WTC11 (cell line): ENCODE data around the gene PLEKHA6. TPM values are rescaled to one million over a fixed set of nuclear protein-coding genes. Genes with fewer than 3 reads are reported as not detected.
A peak's percentile ranks its signal among the peaks of the same experiment; 100 is the strongest.

Experiments
- ATAC-seq: fragments of 200-7000 bp; cut with Tn5 transposase; 2 replicates; pipeline ENCODE4 v1.10.0; 2021; ENCODE audit warnings: mild to moderate bottlenecking, moderate library complexity
- CTCF ChIA-PET: fragments of 300-600 bp; sonication (Branson Sonifier 250); formaldehyde crosslinking; loops from one replicate; lab custom pipeline; 2021; ENCODE audit warnings: antibody characterized with exemption; lab: Charles Lee
- POLR2A ChIA-PET: fragments of 350-600 bp; sonication (Branson Sonifier 250); formaldehyde crosslinking; loops from one replicate; lab custom pipeline; 2021; ENCODE audit warnings: antibody characterized with exemption; lab: Charles Lee
- DNase-seq: peaks from one replicate; pipeline ENCODE4 v3.0.0; 2021; ENCODE audit warnings: low spot score
- H3K27ac Mint-ChIP-seq: 2 replicates; pipeline ENCODE4 v1.8.0; 2021; ENCODE audit warnings: mixed read lengths
- H3K27me3 Mint-ChIP-seq: 2 replicates; pipeline ENCODE4 v1.8.0; 2021; ENCODE audit warnings: low read depth, mild to moderate bottlenecking, moderate library complexity, mixed read lengths
- H3K36me3 Mint-ChIP-seq: 2 replicates; pipeline ENCODE4 v1.8.0; 2021; ENCODE audit warnings: mixed read lengths
- H3K4me1 Mint-ChIP-seq: 2 replicates; pipeline ENCODE4 v1.8.0; 2022; ENCODE audit warnings: mixed read lengths
- H3K4me3 Mint-ChIP-seq: 2 replicates; pipeline ENCODE4 v1.8.0; 2021; ENCODE audit warnings: mild to moderate bottlenecking, moderate library complexity, mixed read lengths
- H3K9me3 Mint-ChIP-seq: 2 replicates; pipeline ENCODE4 v1.8.0; 2021; ENCODE audit warnings: mixed read lengths
- ATF3 ChIP-seq: sonication (generic); formaldehyde crosslinking; conservative IDR thresholded peaks from 2 replicates; pipeline ENCODE4 v1.8.1; 2022; ENCODE audit warnings: mild to moderate bottlenecking, missing genetic modification reagents
- CREM ChIP-seq: sonication (generic); formaldehyde crosslinking; IDR thresholded peaks from 2 replicates; pipeline ENCODE4 v1.8.1; 2022; ENCODE audit warnings: mild to moderate bottlenecking, missing genetic modification reagents, moderate library complexity
- ELF4 ChIP-seq: sonication (generic); formaldehyde crosslinking; IDR thresholded peaks from 2 replicates; pipeline ENCODE4 v1.8.1; 2022; ENCODE audit warnings: low read depth, mild to moderate bottlenecking, moderate library complexity, missing genetic modification reagents
- ESRRA ChIP-seq: sonication (generic); formaldehyde crosslinking; IDR thresholded peaks from 2 replicates; pipeline ENCODE4 v1.8.1; 2022; ENCODE audit warnings: mild to moderate bottlenecking, missing genetic modification reagents, borderline replicate concordance
- FOXP1 ChIP-seq: sonication (generic); formaldehyde crosslinking; IDR thresholded peaks from 2 replicates; pipeline ENCODE4 v1.8.0; 2022; ENCODE audit warnings: missing genetic modification reagents, mild to moderate bottlenecking, moderate library complexity, borderline replicate concordance
- FOXP4 ChIP-seq: sonication (generic); formaldehyde crosslinking; IDR thresholded peaks from 2 replicates; pipeline ENCODE4 v1.8.0; 2022; ENCODE audit warnings: mild to moderate bottlenecking, missing genetic modification reagents
- HMGA2 ChIP-seq: fragments of 250-450 bp; sonication (Bioruptor Pico); IDR thresholded peaks from 2 replicates; pipeline ENCODE4 v1.4.0; 2021; ENCODE audit warnings: mild to moderate bottlenecking, moderate library complexity
- NFYB ChIP-seq: sonication (generic); formaldehyde crosslinking; conservative IDR thresholded peaks from 2 replicates; pipeline ENCODE4 v1.8.0; 2022; ENCODE audit warnings: low read depth, missing genetic modification reagents
- NR1H2 ChIP-seq: sonication (generic); formaldehyde crosslinking; IDR thresholded peaks from 2 replicates; pipeline ENCODE4 v1.9.0; 2021; ENCODE audit warnings: mild to moderate bottlenecking, moderate library complexity, missing genetic modification reagents
- NR3C1 ChIP-seq: sonication (generic); formaldehyde crosslinking; conservative IDR thresholded peaks from 2 replicates; pipeline ENCODE4 v1.8.1; 2023; ENCODE audit warnings: low read depth, mild to moderate bottlenecking, missing genetic modification reagents
- SMAD4 ChIP-seq: sonication (generic); formaldehyde crosslinking; IDR thresholded peaks from 2 replicates; pipeline ENCODE4 v1.8.0; 2022; ENCODE audit warnings: mild to moderate bottlenecking, missing genetic modification reagents
- TCF7 ChIP-seq: sonication (generic); formaldehyde crosslinking; IDR thresholded peaks from 2 replicates; pipeline ENCODE4 v1.8.0; 2022; ENCODE audit warnings: mild to moderate bottlenecking, low read depth, missing genetic modification reagents, moderate library complexity
- USF2 ChIP-seq: sonication (generic); formaldehyde crosslinking; IDR thresholded peaks from 2 replicates; pipeline ENCODE4 v1.8.1; 2023; ENCODE audit warnings: mild to moderate bottlenecking, missing genetic modification reagents, moderate library complexity
- ZNF416 ChIP-seq: fragments of 250-450 bp; sonication (Bioruptor Pico); IDR thresholded peaks from 2 replicates; pipeline ENCODE4 v1.9.0; 2021; ENCODE audit warnings: mild to moderate bottlenecking, inconsistent platforms
- ZNF512 ChIP-seq: sonication (generic); formaldehyde crosslinking; IDR thresholded peaks from 2 replicates; pipeline ENCODE4 v1.8.1; 2022; ENCODE audit warnings: missing genetic modification reagents, borderline replicate concordance
- ZNF532 ChIP-seq: fragments of 250-450 bp; sonication (Bioruptor Pico); IDR thresholded peaks from 2 replicates; pipeline ENCODE4 v1.9.0; 2021; ENCODE audit warnings: mild to moderate bottlenecking, borderline replicate concordance
- ZSCAN18 ChIP-seq: fragments of 250-450 bp; sonication (Bioruptor Pico); IDR thresholded peaks from 2 replicates; pipeline ENCODE4 v2.1.2; 2022; ENCODE audit warnings: mild to moderate bottlenecking, moderate library complexity
- total RNA-seq: library from RNA; stranded (reverse); gene quantifications from 3 replicates; pipeline ENCODE4 v1.2.3, GENCODE V29; 2021

Gene PLEKHA6
- total RNA-seq, 1 experiment from 2014 or later = 11.6 TPM

GRCh38 chr1:204409123-204409522 is 49.4 kb upstream of the PLEKHA6 start:
- Mint-ChIP-seq H3K27me3 (no peaks in the 10 kb centered on the region), H3K9me3 (no peaks in the 10 kb centered on the region), H3K4me3 (peak overlapping the region; percentile 100), H3K36me3 (peaks cover 48% of the 10 kb centered on the region), H3K4me1 (peaks cover 12% of the 10 kb centered on the region), H3K27ac (no peak overlapping the region)
- no peak for DNase-seq
- ChIA-PET CTCF (interaction anchor here (3.2 to 4.9 kb wide), 2 partner anchors 11 to 37 kb away, joined by 16 to 47 read pairs; no protein-coding TSS in a partner anchor), POLR2A (interaction anchor here (1.1 kb wide), 1 partner anchor 10 kb away, joined by 3 read pairs; no protein-coding TSS in a partner anchor)
- ATAC-seq = no peak
- TF ChIP-seq USF2 (CRISPR knock-in tag) (no peak), ZNF416 (CRISPR knock-in tag) (no peak), FOXP4 (CRISPR knock-in tag) (no peak), ZNF512 (CRISPR knock-in tag) (no peak), ATF3 (no peak), NFYB (CRISPR knock-in tag) (no peak), NR3C1 (no peak), FOXP1 (CRISPR knock-in tag) (no peak), NR1H2 (no peak), ZSCAN18 (CRISPR knock-in tag) (no peak), HMGA2 (no peak), CREM (CRISPR knock-in tag) (no peak), ESRRA (CRISPR knock-in tag) (no peak), SMAD4 (CRISPR knock-in tag) (no peak), TCF7 (CRISPR knock-in tag) (no peak), ELF4 (no peak), ZNF532 (no peak)
